H9 (cell line): Measurements from ENCODE around the gene DAGLB. TPM values are rescaled to one million over a fixed set of nuclear protein-coding genes. Genes with fewer than 3 reads are reported as not detected.

Experiments used
- DNase-seq: peaks from one replicate; pipeline ENCODE4 v3.0.0-alpha.2; 2017
- H2AFZ ChIP-seq: one replicate; pipeline ENCODE4 v1.6.1; 2013; ENCODE audit warnings: mild to moderate bottlenecking, low read length, control low read depth, moderate library complexity
- H2AK5ac ChIP-seq: 2 replicates; pipeline ENCODE4 v1.6.1; 2013; ENCODE audit warnings: low read length, control low read depth, mixed read lengths; ENCODE audit not compliant: insufficient read length
- H2BK120ac ChIP-seq: one replicate; pipeline ENCODE4 v1.6.1; 2013; ENCODE audit warnings: low read depth, mild to moderate bottlenecking, low read length, control low read depth, inconsistent platforms; ENCODE audit not compliant: poor library complexity, severe bottlenecking
- H2BK12ac ChIP-seq: 2 replicates; pipeline ENCODE4 v1.6.1; 2013; ENCODE audit warnings: low read length, control low read depth, mixed read lengths, low read depth; ENCODE audit not compliant: insufficient read length
- H2BK15ac ChIP-seq: 2 replicates; pipeline ENCODE4 v1.6.1; 2013; ENCODE audit warnings: low read depth, low read length, control low read depth
- H2BK20ac ChIP-seq: one replicate; pipeline ENCODE4 v1.6.1; 2013; ENCODE audit warnings: low read depth, mild to moderate bottlenecking, low read length, control low read depth, inconsistent platforms; ENCODE audit not compliant: poor library complexity, severe bottlenecking
- H2BK5ac ChIP-seq: 2 replicates; pipeline ENCODE4 v1.6.1; 2013; ENCODE audit warnings: low read length, control low read depth, mixed read lengths; ENCODE audit not compliant: insufficient read length
- H3K14ac ChIP-seq: 2 replicates; pipeline ENCODE4 v1.6.1; 2013; ENCODE audit warnings: low read length, control low read depth; ENCODE audit not compliant: insufficient read depth
- H3K18ac ChIP-seq: 2 replicates; pipeline ENCODE4 v1.6.1; 2013; ENCODE audit warnings: low read depth, mild to moderate bottlenecking, mixed read lengths, low read length, control low read depth; ENCODE audit not compliant: insufficient read length
- H3K23ac ChIP-seq: 2 replicates; pipeline ENCODE4 v1.6.1; 2013; ENCODE audit warnings: low read length, control low read depth, mixed read lengths, low read depth; ENCODE audit not compliant: insufficient read length
- H3K23me2 ChIP-seq: 2 replicates; pipeline ENCODE4 v1.6.1; 2013; ENCODE audit warnings: low read depth, mild to moderate bottlenecking, mixed read lengths, low read length, control low read depth; ENCODE audit not compliant: insufficient read length, poor library complexity, severe bottlenecking
- H3K27ac ChIP-seq: 2 replicates; pipeline ENCODE4 v1.5.1; 2013; ENCODE audit warnings: low read length, control low read depth, mixed read lengths, low read depth; ENCODE audit not compliant: insufficient read length
- H3K27me3 ChIP-seq: 2 replicates; pipeline ENCODE4 v1.6.1; 2013; ENCODE audit warnings: low read length, control low read depth, inconsistent platforms; ENCODE audit not compliant: insufficient read depth
- H3K4ac ChIP-seq: 2 replicates; pipeline ENCODE4 v1.6.1; 2013; ENCODE audit warnings: low read depth, mild to moderate bottlenecking, control low read depth, inconsistent platforms, low read length, moderate library complexity
- H3K4me1 ChIP-seq: 2 replicates; pipeline ENCODE4 v1.6.1; 2013; ENCODE audit warnings: low read length, control low read depth, inconsistent platforms; ENCODE audit not compliant: insufficient read depth
- H3K4me2 ChIP-seq: 2 replicates; pipeline ENCODE4 v1.6.1; 2013; ENCODE audit warnings: low read length, control low read depth, mixed read lengths; ENCODE audit not compliant: insufficient read length, insufficient read depth
- H3K56ac ChIP-seq: 2 replicates; pipeline ENCODE4 v1.6.1; 2013; ENCODE audit warnings: low read depth, mild to moderate bottlenecking, mixed read lengths, low read length, control low read depth; ENCODE audit not compliant: insufficient read length
- H3K79me1 ChIP-seq: 2 replicates; pipeline ENCODE4 v1.6.1; 2013; ENCODE audit warnings: low read depth, mild to moderate bottlenecking, moderate library complexity, low read length, control low read depth, inconsistent platforms; ENCODE audit not compliant: insufficient read depth, poor library complexity, severe bottlenecking
- H3K79me2 ChIP-seq: 2 replicates; pipeline ENCODE4 v1.6.1; 2013; ENCODE audit warnings: low read length, control low read depth, inconsistent platforms; ENCODE audit not compliant: insufficient read depth
- H3K9ac ChIP-seq: 2 replicates; pipeline ENCODE4 v1.6.1; 2013; ENCODE audit warnings: low read length, control low read depth, mixed read lengths; ENCODE audit not compliant: insufficient read length; ENCODE audit errors: extremely low read depth
- H3K9me3 ChIP-seq: one replicate; pipeline ENCODE4 v1.6.1; 2013; ENCODE audit warnings: low read depth, low read length, inconsistent platforms; ENCODE audit not compliant: control insufficient read depth
- H3T11ph ChIP-seq: one replicate; pipeline ENCODE4 v1.6.1; 2013; ENCODE audit warnings: mild to moderate bottlenecking, low read length, control low read depth, inconsistent platforms
- H4K20me1 ChIP-seq: one replicate; pipeline ENCODE4 v1.6.1; 2013; ENCODE audit not compliant: control insufficient read depth, insufficient read length, insufficient read depth
- H4K5ac ChIP-seq: 2 replicates; pipeline ENCODE4 v1.6.1; 2013; ENCODE audit warnings: low read depth, mild to moderate bottlenecking, mixed read lengths, low read length, control low read depth; ENCODE audit not compliant: insufficient read length
- H4K8ac ChIP-seq: replicated peaks from 2 replicates; pipeline ENCODE4 v1.6.1; 2013; ENCODE audit warnings: low read length, control low read depth, mixed read lengths, low read depth; ENCODE audit not compliant: insufficient read length
- H4K91ac ChIP-seq: 2 replicates; pipeline ENCODE4 v1.6.1; 2013; ENCODE audit warnings: low read depth, mild to moderate bottlenecking, moderate library complexity, mixed read lengths, low read length, control low read depth; ENCODE audit not compliant: insufficient read length
- H3K27ac Mint-ChIP-seq, 3 experiments: 2 replicates in 2 of 3; 3 replicates in 1 of 3; pipeline ENCODE4 v1.8.0; 2020 to 2021; ENCODE audit warnings: mixed read lengths in 3 of 3, mild to moderate bottlenecking in 1 of 3, moderate library complexity in 1 of 3
- H3K27me3 Mint-ChIP-seq: 2 replicates; pipeline ENCODE4 v1.8.0; 2021; ENCODE audit warnings: low read depth, mild to moderate bottlenecking, moderate library complexity, mixed read lengths
- H3K36me3 Mint-ChIP-seq, 3 experiments: 2 replicates in 2 of 3; 3 replicates in 1 of 3; pipeline ENCODE4 v1.8.0; 2020 to 2021; ENCODE audit warnings: low read depth in 3 of 3, mixed read lengths in 3 of 3; ENCODE audit not compliant: insufficient read depth in 1 of 3
- H3K4me1 Mint-ChIP-seq, 2 experiments: 2 replicates each; pipeline ENCODE4 v1.8.0; 2020; ENCODE audit warnings: mixed read lengths in 2 of 2
- H3K4me3 Mint-ChIP-seq, 2 experiments: 2 replicates in 1 of 2; 3 replicates in 1 of 2; pipeline ENCODE4 v1.8.0; 2020 to 2021; ENCODE audit warnings: mild to moderate bottlenecking in 2 of 2, mixed read lengths in 2 of 2, moderate library complexity in 1 of 2
- H3K9me3 Mint-ChIP-seq, 2 experiments: 2 replicates in 1 of 2; 3 replicates in 1 of 2; pipeline ENCODE4 v1.8.0; 2020; ENCODE audit warnings: mild to moderate bottlenecking in 2 of 2, mixed read lengths in 2 of 2, moderate library complexity in 1 of 2
- WGBS: extraction: QIAGEN DNeasy Blood & Tissue Kit; methylation state at CpG from one replicate; pipeline ENCODE4 v1.1.7; 2013; ENCODE audit warnings: missing lambda C conversion rate, low lambda C conversion rate, mixed read lengths; ENCODE audit not compliant: insufficient read length; ENCODE audit errors: extremely low coverage; 5-methylcytosine and 5-hydroxymethylcytosine counted together
- total RNA-seq: library from RNA; stranded (reverse); gene quantifications from 2 replicates; pipeline ENCODE4 v1.2.1, GENCODE V29; 2021
- TF ChIP-seq, protein P1 (sequence below): fragments of 200-600 bp; sonication (generic); conservative IDR thresholded peaks from 3 replicates; pipeline ENCODE4 v1.8.0; 2021; ENCODE audit warnings: antibody characterized with exemption, mild to moderate bottlenecking

The DAGLB gene
- total RNA-seq, 1 experiment from 2014 or later, result 46.4 TPM

DNA sequence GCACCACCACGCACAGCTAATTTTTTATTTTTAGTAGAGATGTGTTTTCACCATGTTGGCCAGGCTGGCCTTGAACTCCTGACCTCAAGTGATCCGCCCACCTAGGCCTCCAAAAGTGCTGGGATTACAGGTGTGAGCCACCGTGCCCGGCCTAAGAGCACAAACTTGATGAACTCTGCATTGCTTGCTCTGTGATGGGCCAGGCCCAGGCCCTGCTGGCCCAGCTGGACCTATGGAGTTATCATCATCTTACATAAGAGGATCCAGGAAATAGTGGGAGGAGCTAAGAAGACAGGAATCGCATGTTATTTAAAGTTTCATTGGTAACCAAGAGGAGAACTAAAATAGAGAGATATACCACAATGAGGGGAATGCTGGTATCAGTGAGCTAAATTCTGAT, 86.9 kb downstream of the DAGLB start:
- H2AFZ ChIP-seq, result no peak overlapping the region
- no peak overlapping the region; a peak in 1 of 7 replicates for H3K27ac Mint-ChIP-seq
- no peaks in the 10 kb centered on the region for H3K4me1 Mint-ChIP-seq

More for the DNA sequence above, 86.9 kb downstream of the DAGLB start:
- H2BK15ac ChIP-seq, result no peak overlapping the region
- H3K4ac ChIP-seq, result no peak overlapping the region
- no peak overlapping the region for H4K91ac ChIP-seq
- Mint-ChIP-seq H3K36me3 (no peaks in the 10 kb centered on the region), H3K4me3 (no peak overlapping the region), H3K9me3 (no peaks in the 10 kb centered on the region), H3K27me3 (no peaks in the 10 kb centered on the region)
- H3K4me2 ChIP-seq, result no peak overlapping the region
- H3K79me2 ChIP-seq, result no peaks in the 10 kb centered on the region
- H3K14ac ChIP-seq, result no peak overlapping the region
- no peaks in the 10 kb centered on the region for H3K9me3 ChIP-seq
- DNase-seq, result no peak
- H3K56ac ChIP-seq, result no peak overlapping the region
- no CpG with 5 or more reads among the region's 5 CpGs for WGBS
- no peak overlapping the region for H2BK20ac ChIP-seq
- H4K5ac ChIP-seq, result no peak overlapping the region
- H4K20me1 ChIP-seq, result no peaks in the 10 kb centered on the region
- no peak overlapping the region for H3T11ph ChIP-seq
- no peaks in the 10 kb centered on the region for H3K23me2 ChIP-seq
- TF ChIP-seq, protein P1, sequence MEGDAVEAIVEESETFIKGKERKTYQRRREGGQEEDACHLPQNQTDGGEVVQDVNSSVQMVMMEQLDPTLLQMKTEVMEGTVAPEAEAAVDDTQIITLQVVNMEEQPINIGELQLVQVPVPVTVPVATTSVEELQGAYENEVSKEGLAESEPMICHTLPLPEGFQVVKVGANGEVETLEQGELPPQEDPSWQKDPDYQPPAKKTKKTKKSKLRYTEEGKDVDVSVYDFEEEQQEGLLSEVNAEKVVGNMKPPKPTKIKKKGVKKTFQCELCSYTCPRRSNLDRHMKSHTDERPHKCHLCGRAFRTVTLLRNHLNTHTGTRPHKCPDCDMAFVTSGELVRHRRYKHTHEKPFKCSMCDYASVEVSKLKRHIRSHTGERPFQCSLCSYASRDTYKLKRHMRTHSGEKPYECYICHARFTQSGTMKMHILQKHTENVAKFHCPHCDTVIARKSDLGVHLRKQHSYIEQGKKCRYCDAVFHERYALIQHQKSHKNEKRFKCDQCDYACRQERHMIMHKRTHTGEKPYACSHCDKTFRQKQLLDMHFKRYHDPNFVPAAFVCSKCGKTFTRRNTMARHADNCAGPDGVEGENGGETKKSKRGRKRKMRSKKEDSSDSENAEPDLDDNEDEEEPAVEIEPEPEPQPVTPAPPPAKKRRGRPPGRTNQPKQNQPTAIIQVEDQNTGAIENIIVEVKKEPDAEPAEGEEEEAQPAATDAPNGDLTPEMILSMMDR, result no peak
- H3K9ac ChIP-seq, result no peak overlapping the region
- H2BK120ac ChIP-seq, result no peak overlapping the region
- H3K4me1 ChIP-seq, result no peaks in the 10 kb centered on the region
- H3K27me3 ChIP-seq, result no peaks in the 10 kb centered on the region
- H3K18ac ChIP-seq, result no peak overlapping the region
- H4K8ac ChIP-seq, result no peak overlapping the region
- H3K27ac ChIP-seq, result no peak overlapping the region
- H2AK5ac ChIP-seq, result no peak overlapping the region
- H3K23ac ChIP-seq, result no peak overlapping the region
- H2BK12ac ChIP-seq, result no peak overlapping the region
- no peaks in the 10 kb centered on the region for H3K79me1 ChIP-seq
- no peak overlapping the region for H2BK5ac ChIP-seq
